ENCODE data around the gene ATXN2.
"Not testable (repeated sequence)": the region's sequence is repeated elsewhere in the genome, so short reads cannot be mapped to it uniquely, and the experiment has no call there.

ATXN2 gene

GRCh38 chr12:111404362-111405148, 194.6 kb downstream of the ATXN2 start:
- no peak for DNase-seq (ENCODE audit: low read depth)

DNA sequence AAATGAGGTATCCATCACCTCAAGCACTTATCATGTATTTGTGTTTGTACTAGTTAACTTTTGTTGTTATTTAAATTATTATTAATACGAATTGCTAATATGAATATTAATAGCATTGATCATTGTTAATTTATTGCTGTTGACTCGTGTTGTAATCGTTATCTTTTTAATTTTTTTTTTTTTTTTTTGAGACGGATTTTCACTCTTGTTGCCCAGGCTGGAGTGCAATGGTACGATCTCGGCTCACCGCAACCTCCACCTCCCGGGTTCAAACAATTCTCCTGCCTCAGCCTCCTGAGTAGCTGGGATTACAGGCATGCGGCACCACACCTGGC, 196.7 kb downstream of the ATXN2 start:
- DNase-seq (ENCODE audit: low read depth): not testable (repeated sequence)
